ENCODE measurements around the gene CSNK2A2.

Gene CSNK2A2

GRCh38 chr16:58219432-58219831, 21.5 kb upstream of the CSNK2A2 start:
- no peak for TF ChIP-seq CTCF (IDR thresholded peaks at IDR 0.05)
- H3K4me3 ChIP-seq (ENCODE audit: low read depth in 1 of 2, low read length in 1 of 2) = no peak overlapping the region
- H3K36me3 ChIP-seq = no peaks in the 10 kb centered on the region
- H3K27ac ChIP-seq = no peak overlapping the region
- peaks cover 21% of the 10 kb centered on the region for H3K27me3 ChIP-seq
- H3K9me3 ChIP-seq = no peaks in the 10 kb centered on the region
- H3K4me1 ChIP-seq (ENCODE audit: control insufficient read depth in 1 of 2, insufficient read depth in 1 of 2, low read depth in 1 of 2, low read length in 1 of 2) = no peaks in the 10 kb centered on the region

- H3K36me3 ChIP-seq = no peaks in the 10 kb centered on the region
- H3K4me3 ChIP-seq (ENCODE audit: low read depth in 1 of 2, low read length in 1 of 2) = no peak overlapping the region
- peaks cover 21% of the 10 kb centered on the region for H3K27me3 ChIP-seq
- H3K9me3 ChIP-seq = no peaks in the 10 kb centered on the region
- no peak overlapping the region for H3K27ac ChIP-seq
- no peak for TF ChIP-seq CTCF (IDR thresholded peaks at IDR 0.05)
- H3K4me1 ChIP-seq (ENCODE audit: control insufficient read depth in 1 of 2, insufficient read depth in 1 of 2, low read depth in 1 of 2, low read length in 1 of 2) = no peaks in the 10 kb centered on the region
These were observed 20.9 kb upstream of the CSNK2A2 start for GRCh38 chr16:58218786-58219185.

GRCh38 chr16:58217311-58217925, 19.5 kb upstream of the CSNK2A2 start:
- Histone ChIP-seq H3K36me3 (no peaks in the 10 kb centered on the region), H3K27ac (no peak overlapping the region), H3K27me3 (peaks cover 21% of the 10 kb centered on the region), H3K9me3 (no peaks in the 10 kb centered on the region), H3K4me1 (ENCODE audit: control insufficient read depth in 1 of 2, insufficient read depth in 1 of 2, low read depth in 1 of 2, low read length in 1 of 2) (no peaks in the 10 kb centered on the region), H3K4me3 (ENCODE audit: low read depth in 1 of 2, low read length in 1 of 2) (no peak overlapping the region)
- no peak for TF ChIP-seq CTCF (IDR thresholded peaks at IDR 0.05)

GRCh38 chr16:58212824-58213655, 15.1 kb upstream of the CSNK2A2 start:
- no peak for TF ChIP-seq CTCF (IDR thresholded peaks at IDR 0.05)
- H3K27ac ChIP-seq = no peak overlapping the region
- peaks cover 21% of the 10 kb centered on the region for H3K27me3 ChIP-seq
- H3K4me3 ChIP-seq (ENCODE audit: low read depth in 1 of 2, low read length in 1 of 2) = no peak overlapping the region
- H3K36me3 ChIP-seq = no peaks in the 10 kb centered on the region
- H3K4me1 ChIP-seq (ENCODE audit: control insufficient read depth in 1 of 2, insufficient read depth in 1 of 2, low read depth in 1 of 2, low read length in 1 of 2) = no peaks in the 10 kb centered on the region
- no peaks in the 10 kb centered on the region for H3K9me3 ChIP-seq

GRCh38 chr16:58211846-58212245, 13.9 kb upstream of the CSNK2A2 start:
- peaks cover 14% of the 10 kb centered on the region for H3K27me3 ChIP-seq
- no peak for TF ChIP-seq CTCF (IDR thresholded peaks at IDR 0.05)
- no peaks in the 10 kb centered on the region for H3K9me3 ChIP-seq
- no peaks in the 10 kb centered on the region for H3K4me1 ChIP-seq (ENCODE audit: control insufficient read depth in 1 of 2, insufficient read depth in 1 of 2, low read depth in 1 of 2, low read length in 1 of 2)
- no peaks in the 10 kb centered on the region for H3K36me3 ChIP-seq
- H3K27ac ChIP-seq = no peak overlapping the region
- no peak overlapping the region for H3K4me3 ChIP-seq (ENCODE audit: low read depth in 1 of 2, low read length in 1 of 2)
